PFSK-1 (cell line): ENCODE measurements around the gene SLAMF1.

ENCODE experiments used
- FOXP2 ChIP-seq: optimal IDR thresholded peaks from 2 replicates; pipeline ENCODE3; 2011; ENCODE audit warnings: borderline replicate concordance, control low read depth, inconsistent platforms; ENCODE audit not compliant: insufficient read depth; ENCODE audit errors: extremely low read length, extremely low read depth
- POLR2AphosphoS5 ChIP-seq: IDR thresholded peaks from 2 replicates; pipeline ENCODE4 v1.6.1; 2012; ENCODE audit warnings: low read depth, mild to moderate bottlenecking, control low read depth, low read length, moderate library complexity
- SIN3A ChIP-seq: IDR thresholded peaks from 2 replicates; pipeline ENCODE4 v1.6.1; 2012; ENCODE audit warnings: mild to moderate bottlenecking, low read length, moderate library complexity, borderline replicate concordance; ENCODE audit not compliant: insufficient read depth
- TAF1 ChIP-seq: IDR thresholded peaks from 2 replicates; pipeline ENCODE4 v1.6.1; 2012; ENCODE audit warnings: low read length, control low read depth, borderline replicate concordance; ENCODE audit not compliant: insufficient read depth
- TF ChIP-seq, protein P1 (sequence below), 2 experiments: IDR thresholded peaks; 2 replicates each; pipeline versions ENCODE4 v1.6.1 to v1.8.0; 2011 to 2012; ENCODE audit warnings: low read depth in 2 of 2, low read length in 2 of 2, control low read depth in 1 of 2, inconsistent platforms in 1 of 2, mild to moderate bottlenecking in 1 of 2, moderate library complexity in 1 of 2; ENCODE audit not compliant: insufficient read depth in 1 of 2

SLAMF1 gene

GRCh38 chr1:160674415-160674814 is 27.6 kb upstream of the SLAMF1 start:
- TF ChIP-seq TAF1 (no peak), FOXP2 (no peak), SIN3A (no peak), POLR2AphosphoS5 (no peak)
- TF ChIP-seq, protein P1, sequence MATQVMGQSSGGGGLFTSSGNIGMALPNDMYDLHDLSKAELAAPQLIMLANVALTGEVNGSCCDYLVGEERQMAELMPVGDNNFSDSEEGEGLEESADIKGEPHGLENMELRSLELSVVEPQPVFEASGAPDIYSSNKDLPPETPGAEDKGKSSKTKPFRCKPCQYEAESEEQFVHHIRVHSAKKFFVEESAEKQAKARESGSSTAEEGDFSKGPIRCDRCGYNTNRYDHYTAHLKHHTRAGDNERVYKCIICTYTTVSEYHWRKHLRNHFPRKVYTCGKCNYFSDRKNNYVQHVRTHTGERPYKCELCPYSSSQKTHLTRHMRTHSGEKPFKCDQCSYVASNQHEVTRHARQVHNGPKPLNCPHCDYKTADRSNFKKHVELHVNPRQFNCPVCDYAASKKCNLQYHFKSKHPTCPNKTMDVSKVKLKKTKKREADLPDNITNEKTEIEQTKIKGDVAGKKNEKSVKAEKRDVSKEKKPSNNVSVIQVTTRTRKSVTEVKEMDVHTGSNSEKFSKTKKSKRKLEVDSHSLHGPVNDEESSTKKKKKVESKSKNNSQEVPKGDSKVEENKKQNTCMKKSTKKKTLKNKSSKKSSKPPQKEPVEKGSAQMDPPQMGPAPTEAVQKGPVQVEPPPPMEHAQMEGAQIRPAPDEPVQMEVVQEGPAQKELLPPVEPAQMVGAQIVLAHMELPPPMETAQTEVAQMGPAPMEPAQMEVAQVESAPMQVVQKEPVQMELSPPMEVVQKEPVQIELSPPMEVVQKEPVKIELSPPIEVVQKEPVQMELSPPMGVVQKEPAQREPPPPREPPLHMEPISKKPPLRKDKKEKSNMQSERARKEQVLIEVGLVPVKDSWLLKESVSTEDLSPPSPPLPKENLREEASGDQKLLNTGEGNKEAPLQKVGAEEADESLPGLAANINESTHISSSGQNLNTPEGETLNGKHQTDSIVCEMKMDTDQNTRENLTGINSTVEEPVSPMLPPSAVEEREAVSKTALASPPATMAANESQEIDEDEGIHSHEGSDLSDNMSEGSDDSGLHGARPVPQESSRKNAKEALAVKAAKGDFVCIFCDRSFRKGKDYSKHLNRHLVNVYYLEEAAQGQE (IDR thresholded peaks at IDR 0.05; ENCODE audit: insufficient read depth in 1 of 2, low read depth in 2 of 2, low read length in 2 of 2), result no peak

- TF ChIP-seq TAF1, result no peak
- TF ChIP-seq FOXP2, result no peak
- no peak for TF ChIP-seq SIN3A
- no peak for TF ChIP-seq POLR2AphosphoS5
- TF ChIP-seq, protein P1 (IDR thresholded peaks at IDR 0.05; ENCODE audit: insufficient read depth in 1 of 2, low read depth in 2 of 2, low read length in 2 of 2), result no peak
These were observed 26.2 kb upstream of the SLAMF1 start for GRCh38 chr1:160672789-160673695.

DNA sequence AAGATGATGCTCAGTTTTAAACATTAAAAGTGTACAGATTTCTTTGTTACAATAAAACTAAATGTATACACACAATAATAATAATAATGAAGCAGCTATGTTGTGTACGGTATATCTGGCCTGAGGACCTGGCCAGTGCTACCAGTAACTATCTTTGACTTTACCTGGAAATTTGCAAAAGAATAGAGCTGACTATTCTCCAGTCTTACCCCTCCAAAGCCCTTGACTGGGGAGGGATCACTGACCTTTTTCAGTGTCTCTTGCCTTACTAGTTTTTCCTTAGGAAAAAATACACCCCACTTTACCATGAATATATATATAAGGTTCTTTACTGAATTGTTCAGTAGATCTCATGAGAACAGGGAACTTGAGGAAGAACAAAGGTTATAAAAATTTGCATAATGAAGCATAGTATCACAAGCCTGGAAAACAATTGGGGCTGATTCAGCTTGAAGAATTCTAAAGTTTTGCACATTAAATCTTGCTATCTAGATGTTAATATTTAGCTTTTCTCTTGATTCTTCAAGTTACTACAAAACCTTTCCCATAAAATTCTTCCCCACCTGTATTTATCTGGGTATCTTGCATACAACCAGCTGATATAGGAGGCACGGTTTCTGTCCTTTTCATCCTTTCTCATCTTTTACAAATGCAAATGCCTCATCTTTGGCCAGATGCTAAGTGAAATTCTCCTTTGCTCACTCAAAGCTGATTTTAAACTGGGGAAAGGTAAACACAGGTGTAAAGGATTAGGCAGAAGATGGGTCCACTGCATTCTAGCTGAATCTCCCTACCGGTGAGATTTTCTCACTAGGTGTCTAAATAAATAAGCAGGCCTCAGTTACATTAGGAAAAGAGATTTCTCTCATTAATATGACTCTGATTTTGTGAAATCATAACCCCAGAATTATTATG is 25.0 kb upstream of the SLAMF1 start:
- TF ChIP-seq TAF1, result no peak
- TF ChIP-seq POLR2AphosphoS5, result no peak
- TF ChIP-seq SIN3A, result no peak
- TF ChIP-seq, protein P1 (IDR thresholded peaks at IDR 0.05; ENCODE audit: insufficient read depth in 1 of 2, low read depth in 2 of 2, low read length in 2 of 2), result no peak
- TF ChIP-seq FOXP2, result no peak

DNA sequence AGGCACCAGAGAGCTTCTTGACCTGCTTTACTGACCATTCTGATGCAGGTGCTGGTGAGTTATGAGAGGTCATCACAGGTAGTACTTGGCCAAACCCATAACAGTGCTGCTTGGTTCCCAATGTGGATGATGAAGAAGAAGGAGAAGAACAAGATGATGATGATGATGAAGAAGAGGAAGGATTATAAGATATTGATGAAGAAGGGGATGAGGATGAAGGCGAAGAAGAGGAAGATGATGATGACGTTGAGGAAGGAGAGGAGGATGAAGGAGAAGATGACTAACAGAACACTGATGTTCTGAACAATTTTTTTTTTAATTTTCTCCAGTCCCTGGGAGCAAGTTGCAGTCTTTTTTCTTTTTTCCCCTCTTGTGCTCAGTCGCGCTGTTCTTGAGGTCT is 23.9 kb upstream of the SLAMF1 start:
- TF ChIP-seq POLR2AphosphoS5, result no peak
- TF ChIP-seq, protein P1 (IDR thresholded peaks at IDR 0.05; ENCODE audit: insufficient read depth in 1 of 2, low read depth in 2 of 2, low read length in 2 of 2), result no peak
